Activated naive CD8-positive, alpha-beta T cell treated with anti-CD3 and anti-CD28 coated beads, Interleukin-2, amount 10 ng/mL, durations not matched to agents 7 days and 5 days (primary cell): ENCODE measurements around the gene LPIN1. TPM values are rescaled to one million over a fixed set of nuclear protein-coding genes. Genes with fewer than 3 reads are reported as not detected.

Experiments
- ATAC-seq: fragments of 150-1000 bp; cut with Tn5 transposase; one replicate; pipeline ENCODE4 v1.10.0; 2021; ENCODE audit warnings: low read depth, moderate library complexity
- POLR2A ChIA-PET: fragments of 350-600 bp; sonication (Branson Sonifier 250); formaldehyde crosslinking; loops from one replicate; lab custom pipeline; 2021; ENCODE audit warnings: antibody characterized with exemption; lab: Charles Lee
- DNase-seq: peaks from one replicate; pipeline ENCODE4 v3.0.0; 2021
- H3K27ac Mint-ChIP-seq: one replicate; pipeline ENCODE4 v1.8.0; 2022; ENCODE audit warnings: mild to moderate bottlenecking, mixed read lengths
- H3K27me3 Mint-ChIP-seq: one replicate; pipeline ENCODE4 v1.8.0; 2022; ENCODE audit warnings: mild to moderate bottlenecking, moderate library complexity, mixed read lengths
- H3K36me3 Mint-ChIP-seq: one replicate; pipeline ENCODE4 v1.8.0; 2021; ENCODE audit warnings: mild to moderate bottlenecking, mixed read lengths
- H3K4me1 Mint-ChIP-seq: one replicate; pipeline ENCODE4 v1.8.0; 2021; ENCODE audit warnings: mixed read lengths
- H3K4me3 Mint-ChIP-seq: one replicate; pipeline ENCODE4 v1.8.0; 2022; ENCODE audit warnings: mild to moderate bottlenecking, moderate library complexity, mixed read lengths
- H3K9me3 Mint-ChIP-seq: one replicate; pipeline ENCODE4 v1.8.0; 2021; ENCODE audit warnings: mixed read lengths
- total RNA-seq, 2 experiments: library from RNA; stranded (reverse); gene quantifications; one replicate each; pipeline ENCODE4 v1.2.3, GENCODE V29; 2021

LPIN1 gene
- total RNA-seq, 2 experiments from 2014 or later: 70.9 to 71.7 TPM

DNA sequence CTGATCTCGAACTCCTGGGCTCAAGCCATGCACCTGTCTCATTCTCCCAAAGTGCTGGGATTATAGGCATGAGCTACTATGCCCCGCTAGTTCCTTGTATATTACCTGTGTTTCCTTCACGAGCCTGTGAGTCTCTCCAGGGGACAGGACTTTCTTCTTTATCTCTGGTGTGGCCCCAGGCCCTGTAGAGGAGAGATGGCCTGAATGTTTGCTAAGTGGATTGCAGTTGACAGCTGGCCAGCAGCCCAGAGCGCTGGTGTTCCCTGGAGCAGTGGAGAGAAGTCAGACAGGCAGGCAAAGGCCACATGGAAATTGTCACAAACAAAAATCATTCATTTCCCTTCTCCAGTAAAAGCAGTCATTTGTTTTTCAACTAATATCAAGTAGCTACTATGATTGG, 17.9 kb downstream of the LPIN1 start:
- Mint-ChIP-seq H3K36me3 (peaks cover 45% of the 10 kb centered on the region), H3K9me3 (no peaks in the 10 kb centered on the region), H3K27ac (no peak overlapping the region), H3K4me3 (no peak overlapping the region), H3K4me1 (peaks cover 18% of the 10 kb centered on the region), H3K27me3 (no peaks in the 10 kb centered on the region)
- ATAC-seq (no peak), DNase-seq (no peak)
- POLR2A ChIA-PET: interaction anchor here (1.6 kb wide), 1 partner anchor 10 kb away, joined by 6 read pairs; no protein-coding TSS in a partner anchor

DNA sequence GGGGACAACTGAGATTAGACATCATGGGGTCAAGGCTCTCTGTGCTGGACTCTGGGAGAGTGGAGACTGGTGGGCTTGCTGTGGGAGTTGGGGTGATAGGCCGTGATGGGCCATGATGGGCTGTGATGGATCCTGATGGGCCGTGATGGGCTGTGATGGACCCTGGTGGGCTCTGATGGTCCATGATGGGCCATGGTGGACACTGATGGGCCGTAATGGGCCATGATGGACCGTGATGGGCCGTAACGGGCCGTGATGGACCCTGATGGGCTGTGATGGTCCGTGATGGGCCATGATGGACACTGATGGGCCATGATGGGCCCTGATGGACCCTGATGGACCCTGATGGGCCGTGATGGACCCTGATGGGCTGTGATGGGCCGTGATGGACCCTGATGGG, 18.5 kb downstream of the LPIN1 start:
- peaks cover 22% of the 10 kb centered on the region for H3K4me1 Mint-ChIP-seq
- no peak overlapping the region for H3K4me3 Mint-ChIP-seq
- POLR2A ChIA-PET: interaction anchor here (1.6 kb wide), 1 partner anchor 11 kb away, joined by 6 read pairs; no protein-coding TSS in a partner anchor
- ATAC-seq: no peak
- no peaks in the 10 kb centered on the region for H3K9me3 Mint-ChIP-seq
- H3K27me3 Mint-ChIP-seq: no peaks in the 10 kb centered on the region
- no peak overlapping the region for H3K27ac Mint-ChIP-seq
- H3K36me3 Mint-ChIP-seq: peaks cover 45% of the 10 kb centered on the region
- DNase-seq: no peak

DNA sequence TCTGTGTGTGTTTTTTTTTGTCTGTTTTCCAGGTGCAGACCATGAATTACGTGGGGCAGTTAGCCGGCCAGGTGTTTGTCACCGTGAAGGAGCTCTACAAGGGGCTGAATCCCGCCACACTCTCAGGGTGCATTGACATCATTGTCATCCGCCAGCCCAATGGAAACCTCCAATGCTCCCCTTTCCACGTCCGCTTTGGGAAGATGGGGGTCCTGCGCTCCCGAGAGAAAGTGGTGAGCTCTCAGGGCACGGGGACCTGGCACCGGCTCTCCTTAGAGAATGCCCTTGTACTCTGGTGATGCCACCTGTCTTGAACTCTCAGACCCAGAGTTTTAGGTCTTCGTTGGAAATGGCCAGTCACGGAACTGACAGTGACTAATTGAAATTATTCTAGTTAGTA, 19.1 kb downstream of the LPIN1 start:
- Mint-ChIP-seq H3K4me3 (no peak overlapping the region), H3K27ac (no peak overlapping the region), H3K27me3 (no peaks in the 10 kb centered on the region), H3K9me3 (no peaks in the 10 kb centered on the region), H3K4me1 (peaks cover 22% of the 10 kb centered on the region), H3K36me3 (peaks cover 45% of the 10 kb centered on the region)
- POLR2A ChIA-PET: interaction anchor here (1.6 kb wide), 1 partner anchor 12 kb away, joined by 6 read pairs; no protein-coding TSS in a partner anchor
- DNase-seq (no peak), ATAC-seq (no peak)

DNA sequence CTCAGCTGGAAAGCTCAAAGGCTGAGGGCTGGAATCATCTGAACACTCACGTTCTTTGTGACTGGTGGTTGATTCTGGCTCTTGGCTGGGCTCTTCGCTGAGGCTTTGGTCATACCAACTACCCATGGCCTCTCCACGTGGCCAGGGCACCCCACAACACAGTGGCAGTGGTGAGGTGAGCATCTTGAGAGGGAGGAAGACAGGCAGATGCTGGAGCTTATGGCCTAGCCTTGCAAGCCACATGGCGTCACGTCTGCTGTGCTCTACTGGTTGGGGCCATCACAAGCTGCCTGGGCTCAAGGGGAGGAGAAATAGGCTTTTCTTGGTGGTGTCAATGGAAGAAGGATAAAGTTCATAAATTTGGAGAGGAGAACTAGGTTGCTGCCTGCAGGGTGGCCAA, 19.6 kb downstream of the LPIN1 start:
- H3K4me3 Mint-ChIP-seq: no peak overlapping the region
- H3K36me3 Mint-ChIP-seq: peaks cover 45% of the 10 kb centered on the region
- peak overlapping the region; percentile 54 for H3K27ac Mint-ChIP-seq
- POLR2A ChIA-PET: no interaction called here
- H3K4me1 Mint-ChIP-seq: peaks cover 19% of the 10 kb centered on the region
- DNase-seq: no peak
- H3K27me3 Mint-ChIP-seq: no peaks in the 10 kb centered on the region
- no peaks in the 10 kb centered on the region for H3K9me3 Mint-ChIP-seq
- ATAC-seq: no peak

DNA sequence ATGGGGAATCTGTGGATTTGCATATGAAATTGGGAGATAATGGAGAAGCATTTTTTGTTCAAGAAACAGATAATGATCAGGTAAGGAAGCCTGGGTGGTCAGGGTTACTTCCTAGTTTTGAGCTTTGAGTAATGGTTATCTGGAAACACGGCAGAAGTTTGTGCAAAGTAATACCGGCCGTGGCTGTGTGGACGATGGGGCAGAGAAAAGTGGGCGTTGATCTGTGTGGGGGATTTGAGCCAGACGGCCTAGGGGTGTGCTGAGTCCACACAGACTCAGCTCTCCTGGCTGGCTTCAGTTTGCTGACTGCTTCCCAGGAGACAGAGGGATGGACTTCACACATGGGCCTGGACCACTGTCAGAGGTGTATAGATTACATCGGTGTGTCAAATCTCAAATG, 21.3 kb downstream of the LPIN1 start:
- H3K27ac Mint-ChIP-seq: no peak overlapping the region

DNA sequence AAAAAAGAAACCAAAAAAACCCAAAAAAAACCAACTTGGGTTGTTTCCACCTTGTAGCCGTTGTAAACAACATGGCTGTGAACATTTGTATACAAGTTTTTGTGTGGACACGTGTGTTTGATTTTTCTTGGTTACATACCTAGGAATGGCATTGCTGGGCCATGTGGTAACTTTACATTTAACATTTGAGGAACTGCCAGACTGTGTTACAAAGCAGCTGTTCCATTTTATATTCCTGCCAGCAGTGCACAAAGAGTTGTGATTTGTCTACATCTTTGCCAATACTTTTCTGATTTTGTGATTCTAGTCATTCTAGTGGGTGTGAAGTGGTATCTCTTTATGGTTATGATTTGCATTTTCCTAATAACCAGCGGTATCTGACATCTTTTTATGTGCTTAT, 22.5 kb downstream of the LPIN1 start:
- H3K4me1 Mint-ChIP-seq: peaks cover 19% of the 10 kb centered on the region
- POLR2A ChIA-PET: no interaction called here
- H3K4me3 Mint-ChIP-seq: no peak overlapping the region
- DNase-seq (no peak), ATAC-seq (no peak)
- H3K36me3 Mint-ChIP-seq: peaks cover 61% of the 10 kb centered on the region
- H3K9me3 Mint-ChIP-seq: no peaks in the 10 kb centered on the region
- no peaks in the 10 kb centered on the region for H3K27me3 Mint-ChIP-seq
- no peak overlapping the region for H3K27ac Mint-ChIP-seq

More for the DNA sequence above, 21.3 kb downstream of the LPIN1 start:
- no peak for DNase-seq
- H3K4me1 Mint-ChIP-seq: peaks cover 14% of the 10 kb centered on the region
- no peaks in the 10 kb centered on the region for H3K9me3 Mint-ChIP-seq
- no peaks in the 10 kb centered on the region for H3K27me3 Mint-ChIP-seq
- POLR2A ChIA-PET: no interaction called here
- peaks cover 58% of the 10 kb centered on the region for H3K36me3 Mint-ChIP-seq
- no peak overlapping the region for H3K4me3 Mint-ChIP-seq
- ATAC-seq: no peak

DNA sequence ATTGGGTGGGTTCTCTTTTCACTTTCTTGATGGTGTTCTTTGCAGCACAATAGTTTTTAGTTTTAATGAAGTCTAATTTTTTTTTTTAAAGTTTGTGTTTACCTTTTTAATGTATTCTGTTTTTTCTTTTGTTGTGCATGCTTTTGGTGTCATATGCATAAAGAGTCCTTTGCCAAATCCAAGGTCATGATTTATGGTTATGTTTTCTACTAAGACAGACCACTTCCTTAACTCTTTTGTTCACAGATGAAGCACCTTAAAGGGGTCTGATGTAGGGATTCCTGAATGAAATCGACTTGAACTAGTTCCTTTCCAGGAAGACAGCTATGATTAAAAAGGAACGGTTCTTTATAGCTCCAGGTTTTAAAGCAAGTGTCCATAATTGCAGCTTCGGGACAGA, 23.1 kb downstream of the LPIN1 start:
- Mint-ChIP-seq H3K4me1 (peaks cover 24% of the 10 kb centered on the region), H3K36me3 (peaks cover 64% of the 10 kb centered on the region), H3K4me3 (no peak overlapping the region), H3K27me3 (no peaks in the 10 kb centered on the region), H3K27ac (no peak overlapping the region), H3K9me3 (no peaks in the 10 kb centered on the region)
- DNase-seq (no peak), ATAC-seq (no peak)
- POLR2A ChIA-PET: no interaction called here

DNA sequence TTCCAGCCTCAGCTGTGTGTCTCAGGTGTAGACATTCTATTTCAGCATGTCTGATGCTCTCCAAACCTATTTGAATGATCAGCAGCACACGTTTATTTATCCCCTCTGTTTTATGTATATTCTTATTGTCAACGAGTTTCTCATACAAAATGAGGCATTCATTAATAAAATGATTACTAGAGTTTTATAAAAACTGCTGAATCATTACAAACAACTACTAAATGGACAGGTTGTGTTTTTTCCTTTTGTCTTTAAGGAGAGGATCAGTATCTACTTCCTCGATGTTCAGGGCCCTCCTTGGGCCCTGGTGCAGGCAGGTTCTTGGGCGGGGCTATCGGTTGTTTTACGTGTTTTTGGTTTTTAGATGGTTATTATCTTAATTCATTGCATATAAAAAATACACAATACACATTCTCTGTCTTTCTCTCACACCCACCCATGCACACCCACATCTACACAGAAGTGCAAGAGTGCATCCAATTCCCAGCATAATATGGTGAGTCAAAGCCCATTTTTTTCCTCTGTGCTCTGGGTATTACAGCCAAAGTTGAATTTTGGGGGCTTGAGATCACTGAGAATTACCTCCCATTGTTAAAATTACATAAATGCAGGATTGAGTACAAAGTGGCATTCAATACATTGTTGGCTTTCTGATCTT, 24.2 kb downstream of the LPIN1 start:
- no peak for ATAC-seq
- POLR2A ChIA-PET: no interaction called here
- H3K27me3 Mint-ChIP-seq: no peaks in the 10 kb centered on the region
- peaks cover 61% of the 10 kb centered on the region for H3K36me3 Mint-ChIP-seq
- H3K4me3 Mint-ChIP-seq: no peak overlapping the region
- no peaks in the 10 kb centered on the region for H3K9me3 Mint-ChIP-seq
- no peak overlapping the region for H3K27ac Mint-ChIP-seq
- no peak for DNase-seq
- peaks cover 32% of the 10 kb centered on the region for H3K4me1 Mint-ChIP-seq

DNA sequence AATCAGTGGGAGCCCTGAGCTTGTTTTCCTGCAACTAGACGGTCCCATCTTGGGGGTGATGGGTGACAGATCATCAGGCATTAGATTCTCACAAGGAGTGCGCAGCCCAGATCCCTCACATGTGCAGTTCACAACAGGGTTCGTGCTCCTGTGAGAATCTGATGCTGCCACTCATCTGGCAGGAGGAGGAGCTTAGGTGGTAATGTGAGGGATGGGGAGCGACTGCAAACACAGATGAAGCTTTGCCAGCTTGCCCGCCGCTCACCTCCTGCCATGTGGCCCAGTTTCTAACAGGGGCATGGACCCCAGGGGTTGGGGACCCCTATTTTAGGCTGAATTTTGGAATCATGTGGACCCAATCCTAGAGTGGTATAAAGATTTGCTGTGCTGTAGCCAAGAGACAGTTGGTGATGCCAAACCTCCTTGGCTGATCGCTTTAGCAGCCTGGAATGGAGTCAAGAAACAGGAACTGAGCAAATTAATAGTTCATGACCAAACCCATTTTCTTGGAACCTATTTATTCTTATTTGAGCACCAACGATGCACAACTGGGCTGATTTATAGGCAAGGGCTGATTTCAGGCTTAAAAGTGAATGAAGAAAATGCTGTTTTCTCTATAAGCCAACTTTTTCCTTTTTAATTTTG, 25.7 kb downstream of the LPIN1 start:
- POLR2A ChIA-PET: interaction anchor here (1.3 kb wide), 1 partner anchor 18 kb away, joined by 7 read pairs; no protein-coding TSS in a partner anchor
- no peak overlapping the region for H3K4me3 Mint-ChIP-seq
- no peaks in the 10 kb centered on the region for H3K9me3 Mint-ChIP-seq
- DNase-seq (no peak), ATAC-seq (no peak)
- H3K27ac Mint-ChIP-seq: no peak overlapping the region
- no peaks in the 10 kb centered on the region for H3K27me3 Mint-ChIP-seq
- H3K4me1 Mint-ChIP-seq: peaks cover 34% of the 10 kb centered on the region
- peaks cover 50% of the 10 kb centered on the region for H3K36me3 Mint-ChIP-seq

DNA sequence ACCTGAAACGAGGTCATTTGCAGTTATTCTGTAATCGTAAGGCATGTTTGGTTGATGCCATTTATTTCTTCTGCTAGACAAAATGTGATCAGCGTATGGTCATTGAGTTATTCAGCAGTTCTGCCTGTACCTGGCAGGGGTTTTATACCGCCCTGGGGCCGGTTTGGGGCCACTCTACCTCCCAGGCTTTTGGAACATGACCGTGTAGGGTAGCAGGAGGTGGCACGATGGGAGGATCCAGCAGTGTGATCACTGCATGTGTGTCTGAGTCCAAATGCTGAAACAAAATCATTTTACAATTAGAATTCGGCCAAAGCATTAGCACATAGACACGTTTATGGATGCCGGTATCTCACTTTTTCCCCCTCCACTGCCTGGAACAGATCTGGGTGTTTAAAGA, 26.7 kb downstream of the LPIN1 start:
- H3K4me3 Mint-ChIP-seq: no peak overlapping the region
- H3K27me3 Mint-ChIP-seq: no peaks in the 10 kb centered on the region
- H3K4me1 Mint-ChIP-seq: peaks cover 35% of the 10 kb centered on the region
- peaks cover 45% of the 10 kb centered on the region for H3K36me3 Mint-ChIP-seq
- ATAC-seq (no peak), DNase-seq (no peak)
- no peaks in the 10 kb centered on the region for H3K9me3 Mint-ChIP-seq
- POLR2A ChIA-PET: interaction anchor here (2.5 kb wide), 1 partner anchor 19 kb away, joined by 18 read pairs; no protein-coding TSS in a partner anchor
- H3K27ac Mint-ChIP-seq: no peak overlapping the region

DNA sequence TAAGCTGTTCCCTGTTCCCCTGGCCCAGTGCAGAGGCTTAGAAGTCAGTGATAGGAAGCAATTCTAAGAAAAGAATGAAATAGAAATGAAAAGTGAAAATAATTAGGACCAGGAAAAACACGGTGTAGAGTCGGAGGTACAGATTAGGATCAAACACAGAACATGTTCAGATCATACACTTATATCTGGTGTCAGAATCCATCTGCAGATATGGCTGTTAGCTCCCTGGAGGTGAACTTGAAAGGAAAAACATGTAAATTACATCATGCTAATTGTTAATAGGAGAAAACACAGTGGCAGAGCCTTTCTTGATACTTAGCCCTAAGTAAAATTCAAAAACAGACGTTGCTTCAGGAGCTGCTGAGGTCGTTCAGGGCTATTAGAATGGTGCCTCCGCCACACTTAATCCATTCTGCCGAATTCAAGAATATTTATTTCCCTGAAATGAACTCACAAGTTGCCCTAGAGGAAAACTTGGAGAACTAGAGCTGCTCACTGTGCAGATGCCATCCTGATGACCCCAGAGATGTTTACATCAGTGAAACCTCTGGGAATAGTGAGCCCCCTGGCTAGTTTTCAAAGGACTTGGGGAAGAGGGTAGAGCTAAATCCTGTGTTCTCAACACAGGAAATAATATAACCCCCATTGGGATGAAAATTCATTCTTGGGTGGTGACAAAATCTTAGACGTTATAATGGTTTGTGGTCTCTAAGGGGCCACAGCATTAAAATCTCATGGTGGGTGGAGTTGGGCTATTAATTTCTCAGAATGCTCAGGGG, 27.5 kb downstream of the LPIN1 start:
- Mint-ChIP-seq H3K36me3 (peaks cover 40% of the 10 kb centered on the region), H3K27me3 (no peaks in the 10 kb centered on the region), H3K4me3 (peak overlapping the region; percentile 40), H3K27ac (peak overlapping the region; percentile 75), H3K4me1 (peaks cover 42% of the 10 kb centered on the region), H3K9me3 (no peaks in the 10 kb centered on the region)
- DNase-seq (no peak), ATAC-seq (no peak)
- POLR2A ChIA-PET: interaction anchor here (1.5 to 2.5 kb wide), 4 partner anchors 17 to 27 kb away, joined by 3 to 18 read pairs (median 7); partner anchors contain the start of gene LPIN1

DNA sequence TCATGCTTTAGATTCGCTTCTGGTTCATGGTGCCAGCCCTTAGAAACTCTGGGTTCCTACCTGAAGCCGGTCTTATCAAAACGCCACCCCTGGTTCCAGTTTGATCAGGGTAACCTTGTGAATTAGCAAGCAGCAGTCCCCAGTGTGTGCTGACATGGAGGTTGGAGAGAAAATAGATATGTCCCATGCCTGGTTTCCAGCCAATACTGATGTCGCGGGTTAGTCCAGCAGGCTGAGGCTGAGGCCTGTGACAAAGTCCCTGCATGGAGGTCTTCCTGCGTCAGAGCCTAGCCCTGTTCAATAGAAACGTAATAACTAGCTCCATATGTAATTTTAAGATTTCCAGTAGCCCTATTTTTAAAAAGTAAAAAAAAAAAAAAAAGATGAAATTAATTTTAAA, 28.2 kb downstream of the LPIN1 start:
- peaks cover 41% of the 10 kb centered on the region for H3K4me1 Mint-ChIP-seq
- DNase-seq (no peak), ATAC-seq (no peak)
- peaks cover 43% of the 10 kb centered on the region for H3K36me3 Mint-ChIP-seq
- POLR2A ChIA-PET: interaction anchor here (1.5 to 2.5 kb wide), 4 partner anchors 17 to 28 kb away, joined by 3 to 18 read pairs (median 7); partner anchors contain the start of gene LPIN1
- H3K27me3 Mint-ChIP-seq: no peaks in the 10 kb centered on the region
- peak overlapping the region; percentile 40 for H3K4me3 Mint-ChIP-seq
- peak overlapping the region; percentile 75 for H3K27ac Mint-ChIP-seq
- H3K9me3 Mint-ChIP-seq: no peaks in the 10 kb centered on the region

DNA sequence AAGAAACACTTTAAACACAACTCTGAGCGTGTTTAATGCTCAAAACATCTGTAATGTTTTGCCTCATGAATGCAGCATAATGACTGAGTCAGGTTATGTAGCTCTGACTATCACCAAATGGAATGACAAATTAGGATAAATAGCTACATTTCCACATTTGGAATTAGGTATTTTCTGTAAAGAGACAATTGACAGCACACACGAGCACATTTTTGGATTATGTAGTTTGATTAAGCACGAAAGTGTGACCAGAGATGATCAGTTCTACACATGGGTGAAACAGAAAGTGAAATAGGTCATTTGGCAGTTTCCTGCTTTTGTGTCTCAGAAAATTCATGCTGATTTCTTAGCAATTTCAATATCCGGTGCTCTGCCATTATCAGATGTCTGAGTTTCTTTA, 29.0 kb downstream of the LPIN1 start:
- POLR2A ChIA-PET: interaction anchor here (1.5 to 2.5 kb wide), 4 partner anchors 18 to 28 kb away, joined by 3 to 18 read pairs (median 7); partner anchors contain the start of gene LPIN1
- Mint-ChIP-seq H3K27me3 (no peaks in the 10 kb centered on the region), H3K9me3 (no peaks in the 10 kb centered on the region), H3K36me3 (peaks cover 47% of the 10 kb centered on the region), H3K27ac (peak overlapping the region; percentile 93), H3K4me3 (peak overlapping the region; percentile 81), H3K4me1 (peaks cover 39% of the 10 kb centered on the region)
- DNase-seq: no peak
- peak; percentile 79 for ATAC-seq
